Neuron (in vitro differentiated cells): ENCODE measurements around the gene C21orf58.

Source experiments
- H2AFZ ChIP-seq: one replicate; pipeline ENCODE4 v1.6.1; 2013; ENCODE audit warnings: low read depth, mild to moderate bottlenecking, inconsistent platforms, low read length, moderate library complexity
- H3K27me3 ChIP-seq: one replicate; pipeline ENCODE4 v1.6.1; 2013; ENCODE audit warnings: low read length; ENCODE audit not compliant: insufficient read depth
- H3K36me3 ChIP-seq: one replicate; pipeline ENCODE4 v1.6.1; 2013; ENCODE audit warnings: low read length; ENCODE audit not compliant: insufficient read depth
- H3K4me1 ChIP-seq: one replicate; pipeline ENCODE4 v1.6.1; 2013; ENCODE audit warnings: low read length; ENCODE audit not compliant: insufficient read depth
- H3K4me3 ChIP-seq: 2 replicates; pipeline ENCODE4 v1.5.1; 2013; ENCODE audit warnings: mild to moderate bottlenecking, low read length, moderate library complexity
- H3K9me3 ChIP-seq: one replicate; pipeline ENCODE4 v1.6.1; 2013; ENCODE audit warnings: low read length

The C21orf58 gene

DNA sequence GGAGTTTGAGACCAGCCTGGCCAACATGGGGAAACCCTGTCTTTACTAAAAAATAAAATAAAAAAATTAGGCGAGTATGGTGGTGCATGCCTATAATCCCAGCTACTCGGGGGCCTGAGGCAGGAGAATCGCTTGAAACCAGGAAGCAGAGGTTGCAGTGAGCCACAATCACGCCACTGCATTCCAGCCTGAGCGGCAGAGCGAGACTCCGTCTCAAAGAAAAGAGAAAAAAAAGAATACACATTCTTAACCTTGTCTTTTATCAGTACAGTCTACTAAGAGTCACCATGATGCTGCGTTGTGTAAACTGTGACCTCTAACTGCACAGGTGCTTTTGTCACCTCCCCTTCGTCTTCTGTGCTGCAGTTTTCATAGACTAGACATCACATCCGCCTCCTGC lies 37.5 kb upstream of the C21orf58 start:
- H3K27me3 ChIP-seq: no peaks in the 10 kb centered on the region
- H3K9me3 ChIP-seq: peaks cover 3% of the 10 kb centered on the region
- peaks cover 60% of the 10 kb centered on the region for H3K36me3 ChIP-seq
- no peak overlapping the region for H2AFZ ChIP-seq
- no peaks in the 10 kb centered on the region for H3K4me1 ChIP-seq
- H3K4me3 ChIP-seq: no peak overlapping the region

DNA sequence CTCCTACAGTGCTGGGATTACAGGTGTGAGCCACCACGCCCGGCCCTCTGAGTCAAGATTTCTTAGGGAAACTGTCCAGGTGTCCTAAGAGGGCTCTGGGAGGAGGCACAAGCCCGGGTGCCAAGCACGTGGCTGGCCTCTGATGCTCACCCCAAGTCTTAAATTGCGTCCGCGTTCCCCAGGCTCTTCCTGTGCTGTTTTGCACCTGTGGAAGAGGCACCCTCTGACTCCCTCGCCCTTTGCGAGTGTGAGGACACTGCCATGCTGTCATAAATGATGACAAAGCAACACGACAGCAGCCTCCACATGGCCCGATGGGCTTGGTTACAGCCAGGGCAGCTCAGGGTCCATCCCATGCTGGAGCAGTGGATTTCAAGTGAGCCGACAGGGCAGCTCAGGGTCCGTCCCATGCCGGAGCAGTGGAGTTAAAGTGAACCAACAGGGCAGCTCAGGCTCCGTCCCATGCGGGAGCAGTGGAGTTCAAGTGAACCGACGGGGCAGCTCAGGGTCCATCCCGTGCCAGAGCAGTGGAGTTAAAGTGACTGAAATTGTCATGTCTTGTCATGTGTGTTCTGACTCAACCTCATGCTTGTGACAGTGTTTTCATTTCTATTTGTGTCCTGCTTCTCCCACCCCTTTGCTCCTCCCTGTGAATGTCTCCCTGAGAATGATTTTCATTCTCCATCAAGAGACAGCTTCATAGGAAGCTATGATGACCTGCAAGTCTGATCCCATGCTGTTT lies 34.2 kb upstream of the C21orf58 start:
- no peak overlapping the region for H3K4me3 ChIP-seq
- H3K27me3 ChIP-seq: no peaks in the 10 kb centered on the region
- H3K36me3 ChIP-seq: peaks cover 66% of the 10 kb centered on the region
- no peaks in the 10 kb centered on the region for H3K4me1 ChIP-seq
- H3K9me3 ChIP-seq: no peaks in the 10 kb centered on the region
- no peak overlapping the region for H2AFZ ChIP-seq

DNA sequence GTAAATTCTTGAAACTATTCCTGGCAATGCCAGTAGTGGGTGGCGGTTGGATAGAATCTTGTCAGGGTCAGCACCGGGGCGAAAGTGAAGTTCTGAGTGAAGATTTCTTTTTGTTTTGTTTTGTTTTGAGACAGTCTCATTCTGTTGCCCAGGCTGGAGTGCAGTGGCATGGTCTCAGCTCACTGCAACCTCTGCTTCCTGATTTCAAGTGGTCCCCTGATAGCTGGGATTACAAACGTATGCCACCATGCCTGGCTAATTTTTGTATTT lies 33.6 kb upstream of the C21orf58 start:
- Histone ChIP-seq H3K27me3 (no peaks in the 10 kb centered on the region), H3K9me3 (no peaks in the 10 kb centered on the region), H3K4me3 (no peak overlapping the region), H2AFZ (no peak overlapping the region), H3K36me3 (peaks cover 69% of the 10 kb centered on the region), H3K4me1 (no peaks in the 10 kb centered on the region)

DNA sequence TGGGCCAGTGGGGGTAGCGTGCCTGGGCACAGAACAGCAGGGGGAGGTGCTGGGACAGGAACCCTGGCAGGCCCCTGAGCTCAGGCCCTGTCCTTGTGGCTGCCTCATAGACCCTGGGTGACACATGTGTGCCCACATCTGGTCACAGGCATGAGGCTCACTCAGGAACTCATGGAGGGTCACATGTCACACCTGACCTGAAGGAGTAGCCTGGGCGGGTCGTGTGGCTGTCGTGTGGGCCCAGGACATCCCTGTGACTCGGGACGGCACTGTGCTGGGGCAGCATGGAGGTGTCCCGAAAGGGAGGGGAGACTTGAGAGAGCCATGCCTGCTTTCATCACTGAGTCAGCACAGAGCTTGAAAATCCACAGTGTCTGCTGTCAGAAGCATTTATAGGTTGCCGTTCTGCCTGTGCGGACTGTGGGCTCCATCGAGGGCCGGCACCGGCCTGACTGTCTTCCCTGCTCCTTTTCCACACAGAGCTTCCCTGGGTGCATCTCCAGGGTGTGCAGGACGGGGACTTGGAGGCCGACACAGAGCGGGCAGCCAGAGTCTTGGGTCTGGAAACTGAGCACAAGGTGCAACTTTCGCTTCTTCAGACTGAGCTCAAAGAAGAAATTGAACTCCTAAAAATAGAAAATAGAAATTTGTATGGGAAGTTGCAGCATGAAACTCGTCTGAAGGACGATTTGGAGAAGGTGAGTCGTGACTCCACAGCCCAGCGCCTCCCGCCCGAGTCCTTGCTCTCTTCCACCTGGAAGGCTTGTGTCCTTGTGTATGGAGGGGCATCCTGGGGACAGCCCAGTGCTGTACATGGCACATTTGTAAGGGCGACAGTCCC lies 33.0 kb upstream of the C21orf58 start:
- Histone ChIP-seq H3K9me3 (no peaks in the 10 kb centered on the region), H2AFZ (no peak overlapping the region), H3K27me3 (no peaks in the 10 kb centered on the region), H3K4me1 (no peaks in the 10 kb centered on the region), H3K4me3 (no peak overlapping the region), H3K36me3 (peaks cover 71% of the 10 kb centered on the region)

DNA sequence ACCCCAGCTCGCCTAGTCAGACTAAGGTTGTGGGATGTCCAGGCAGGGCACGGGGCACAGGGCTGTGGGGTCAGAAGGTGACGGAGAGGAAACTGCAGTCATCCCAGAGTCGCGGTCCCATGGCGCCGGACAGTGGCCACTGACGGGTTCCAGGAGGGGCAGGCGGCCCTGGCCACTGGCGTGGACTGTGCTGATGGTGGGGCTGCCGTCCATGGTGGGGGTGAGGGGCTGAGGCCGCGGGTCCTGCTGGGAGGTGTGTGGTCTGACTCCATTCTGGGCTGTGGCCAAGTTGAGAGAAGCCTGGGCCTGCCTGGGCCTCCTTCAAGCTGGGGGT lies 32.3 kb upstream of the C21orf58 start:
- H2AFZ ChIP-seq: no peak overlapping the region
- H3K9me3 ChIP-seq: no peaks in the 10 kb centered on the region
- no peak overlapping the region for H3K4me3 ChIP-seq
- peaks cover 72% of the 10 kb centered on the region for H3K36me3 ChIP-seq
- no peaks in the 10 kb centered on the region for H3K27me3 ChIP-seq
- H3K4me1 ChIP-seq: no peaks in the 10 kb centered on the region

DNA sequence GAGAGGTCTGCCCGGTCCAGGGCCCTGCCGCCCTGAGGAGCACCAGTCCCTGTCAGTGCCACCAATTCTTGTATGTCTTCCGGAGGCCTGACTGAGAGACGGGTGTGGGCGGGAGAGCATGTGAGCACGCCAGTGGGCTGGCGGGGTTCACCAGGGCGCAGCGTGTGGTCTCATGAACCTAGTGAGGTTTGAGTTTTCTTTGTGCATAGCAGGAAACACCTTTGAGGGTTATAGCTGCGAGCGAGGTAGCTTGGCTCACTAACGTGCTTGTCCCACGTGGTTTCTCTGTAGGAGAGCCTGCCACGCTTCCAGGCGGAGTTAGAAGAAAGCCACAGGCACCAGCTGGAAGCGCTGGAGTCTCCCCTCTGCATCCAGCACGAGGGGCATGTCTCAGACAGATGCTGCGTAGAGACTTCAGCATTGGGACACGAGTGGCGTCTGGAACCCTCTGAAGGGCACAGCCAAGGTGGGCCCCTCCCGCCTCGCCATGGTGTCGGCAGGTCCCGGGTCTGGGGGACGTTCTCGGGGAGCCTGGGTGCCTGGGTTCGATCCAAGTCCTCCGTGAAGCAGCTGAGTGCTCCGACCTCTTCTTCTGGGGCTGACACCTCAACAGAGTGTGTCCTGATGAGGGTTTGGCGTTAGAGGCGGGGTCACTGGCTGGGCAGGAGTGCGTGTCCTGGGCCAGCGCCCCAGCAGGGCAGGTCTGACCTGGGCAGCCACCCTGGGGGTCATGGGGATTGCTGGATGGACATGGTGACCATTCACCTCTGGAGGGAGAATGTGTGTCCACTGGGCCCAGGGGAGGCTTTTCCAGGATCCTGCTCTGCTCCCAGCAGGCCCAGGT lies 31.7 kb upstream of the C21orf58 start:
- no peaks in the 10 kb centered on the region for H3K27me3 ChIP-seq
- H3K4me1 ChIP-seq: no peaks in the 10 kb centered on the region
- no peaks in the 10 kb centered on the region for H3K9me3 ChIP-seq
- H3K4me3 ChIP-seq: no peak overlapping the region
- peaks cover 76% of the 10 kb centered on the region for H3K36me3 ChIP-seq
- no peak overlapping the region for H2AFZ ChIP-seq

DNA sequence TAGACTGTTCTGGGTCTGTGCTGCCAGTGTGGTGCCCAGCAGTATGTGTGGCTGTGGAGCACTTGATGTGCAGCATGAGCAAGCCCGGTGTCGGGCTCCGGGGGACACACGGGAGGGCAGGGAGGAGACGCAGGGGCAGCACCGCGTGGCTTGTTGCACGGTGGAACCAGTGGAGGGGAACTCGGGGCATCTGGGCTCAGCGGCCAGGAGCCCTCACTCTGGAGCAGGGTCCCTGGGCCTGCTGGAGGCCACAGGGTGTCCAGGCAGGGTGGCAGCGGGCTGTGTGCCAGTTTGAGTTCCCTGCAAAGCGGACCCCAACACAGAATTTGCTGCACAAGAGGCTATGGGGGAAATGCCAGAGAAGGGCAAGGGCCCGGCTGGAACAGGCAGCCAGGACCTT lies 30.8 kb upstream of the C21orf58 start:
- H3K27me3 ChIP-seq: no peaks in the 10 kb centered on the region
- peaks cover 83% of the 10 kb centered on the region for H3K36me3 ChIP-seq

DNA sequence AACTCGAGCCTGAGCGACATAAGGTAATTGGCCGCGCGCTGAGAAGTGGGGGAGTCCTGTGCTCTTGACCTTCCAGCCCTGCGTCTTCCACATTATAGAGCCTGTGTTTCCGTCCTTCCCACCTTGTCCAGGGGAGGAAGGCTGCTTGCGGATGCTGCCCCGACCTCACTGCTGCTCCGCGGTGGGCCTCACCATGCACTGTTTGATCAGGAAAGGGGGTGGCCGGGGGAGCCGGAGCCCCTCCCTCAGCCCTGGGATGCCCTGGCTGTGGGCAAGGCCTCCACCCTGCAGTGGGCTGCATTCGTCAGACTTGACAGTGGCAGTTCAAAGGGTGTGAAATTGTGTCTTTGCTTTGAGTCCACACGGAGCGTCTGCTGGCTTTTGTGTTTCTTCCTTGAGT lies 30.4 kb upstream of the C21orf58 start:
- Histone ChIP-seq H3K4me1 (no peaks in the 10 kb centered on the region), H3K9me3 (no peaks in the 10 kb centered on the region), H2AFZ (no peak overlapping the region), H3K36me3 (peaks cover 87% of the 10 kb centered on the region), H3K27me3 (no peaks in the 10 kb centered on the region), H3K4me3 (no peak overlapping the region)

More for the DNA sequence above, 30.8 kb upstream of the C21orf58 start:
- Histone ChIP-seq H3K9me3 (no peaks in the 10 kb centered on the region), H3K4me1 (no peaks in the 10 kb centered on the region), H3K4me3 (no peak overlapping the region), H2AFZ (no peak overlapping the region)

DNA sequence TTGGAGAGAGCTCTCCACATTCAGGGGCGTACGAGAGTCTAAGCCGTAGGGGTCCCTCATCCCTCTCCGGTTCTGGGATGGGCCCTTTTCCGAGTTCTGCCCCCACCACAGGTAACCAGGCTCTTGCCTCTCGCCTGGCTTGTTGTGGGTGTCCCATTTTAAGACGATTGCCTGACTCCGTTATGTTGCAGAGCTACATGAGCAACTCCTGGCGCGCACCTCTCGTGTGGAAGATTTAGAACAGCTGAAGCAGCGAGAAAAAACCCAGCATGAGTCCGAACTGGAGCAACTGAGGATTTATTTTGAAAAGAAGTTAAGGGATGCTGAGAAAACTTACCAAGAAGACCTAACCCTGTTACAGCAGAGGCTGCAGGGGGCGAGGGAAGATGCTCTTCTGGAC lies 29.2 kb upstream of the C21orf58 start:
- no peak overlapping the region for H3K4me3 ChIP-seq
- no peaks in the 10 kb centered on the region for H3K9me3 ChIP-seq
- H3K4me1 ChIP-seq: no peaks in the 10 kb centered on the region
- H3K27me3 ChIP-seq: no peaks in the 10 kb centered on the region
- no peak overlapping the region for H2AFZ ChIP-seq
- H3K36me3 ChIP-seq: peaks cover 92% of the 10 kb centered on the region

DNA sequence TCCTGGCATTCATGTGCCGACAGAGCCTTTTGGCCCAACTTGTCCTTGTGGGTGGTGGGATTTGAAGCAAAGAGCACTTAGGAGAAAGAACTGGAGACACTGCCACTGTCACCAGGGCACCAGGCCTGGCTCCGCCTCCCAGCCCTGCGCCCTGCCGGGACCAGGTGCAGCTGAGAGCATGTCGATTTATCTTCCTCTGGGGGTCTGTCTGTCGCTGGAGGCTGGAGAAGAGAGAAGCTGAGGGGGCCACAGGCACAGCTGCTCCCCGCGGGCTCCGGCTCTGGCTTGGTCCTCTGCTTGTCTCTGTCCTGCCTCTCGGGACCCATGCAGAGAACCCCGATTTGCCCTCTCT lies 28.5 kb upstream of the C21orf58 start:
- no peak overlapping the region for H2AFZ ChIP-seq
- peaks cover 94% of the 10 kb centered on the region for H3K36me3 ChIP-seq
- no peaks in the 10 kb centered on the region for H3K9me3 ChIP-seq
- H3K4me3 ChIP-seq: no peak overlapping the region
- H3K4me1 ChIP-seq: no peaks in the 10 kb centered on the region
- H3K27me3 ChIP-seq: no peaks in the 10 kb centered on the region

DNA sequence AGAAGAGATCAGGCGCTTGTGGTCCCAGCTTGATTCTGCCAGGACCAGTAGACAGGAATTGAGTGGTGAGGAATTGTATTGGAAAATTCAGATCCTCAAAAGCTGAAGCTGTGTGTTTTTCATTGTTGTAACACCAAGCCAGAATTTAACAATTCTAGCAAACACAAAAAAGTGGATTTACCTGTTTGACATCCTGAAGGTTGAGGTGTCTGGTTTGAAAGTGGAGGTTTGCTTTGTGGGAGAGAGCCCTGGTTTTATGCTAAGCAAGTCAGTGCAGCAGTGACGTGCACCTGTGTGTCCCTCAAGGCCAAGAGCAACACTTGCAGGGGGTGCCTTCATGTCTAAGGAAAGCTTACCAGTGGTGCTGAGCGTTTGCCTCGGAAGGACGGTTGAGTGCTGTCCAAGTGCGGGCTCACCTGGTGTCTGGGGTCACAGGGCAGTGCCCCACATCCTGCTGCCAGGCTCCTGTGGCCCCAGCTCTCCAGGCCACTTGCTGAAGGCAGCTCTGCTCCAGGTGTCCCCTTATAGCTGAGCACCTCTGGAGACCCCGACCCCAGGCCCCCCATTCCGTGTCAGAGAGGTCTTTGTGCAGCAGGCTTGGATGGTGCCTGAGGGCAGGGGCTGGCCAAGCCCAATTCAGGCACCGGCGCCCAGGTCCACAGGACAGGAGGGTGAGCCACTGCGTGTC lies 27.9 kb upstream of the C21orf58 start:
- H2AFZ ChIP-seq: no peak overlapping the region
- no peaks in the 10 kb centered on the region for H3K9me3 ChIP-seq
- peaks cover 95% of the 10 kb centered on the region for H3K36me3 ChIP-seq
- no peaks in the 10 kb centered on the region for H3K27me3 ChIP-seq
- no peaks in the 10 kb centered on the region for H3K4me1 ChIP-seq
- no peak overlapping the region for H3K4me3 ChIP-seq

DNA sequence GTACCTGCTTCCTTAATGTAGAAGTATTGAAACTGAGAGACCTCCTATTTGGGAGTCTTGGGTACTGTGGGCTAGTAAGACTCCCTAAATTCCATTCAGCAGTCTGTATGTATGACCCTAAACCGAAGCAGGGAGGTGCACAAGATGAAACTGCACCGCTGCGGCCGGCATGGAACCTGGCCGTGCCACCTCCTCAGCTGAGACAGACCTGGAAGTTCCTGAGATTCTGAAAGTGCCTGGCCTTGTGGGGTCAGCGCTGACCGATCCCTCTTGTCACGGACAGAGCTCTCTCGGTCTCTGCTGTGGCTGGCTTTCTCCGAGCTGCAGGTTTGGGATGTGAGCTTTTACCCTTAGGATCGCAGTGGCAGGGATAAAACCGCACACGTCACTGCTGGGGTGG lies 27.3 kb upstream of the C21orf58 start:
- no peaks in the 10 kb centered on the region for H3K4me1 ChIP-seq
- no peak overlapping the region for H3K4me3 ChIP-seq
- H3K9me3 ChIP-seq: no peaks in the 10 kb centered on the region
- H2AFZ ChIP-seq: no peak overlapping the region
- peaks cover 95% of the 10 kb centered on the region for H3K36me3 ChIP-seq
- H3K27me3 ChIP-seq: no peaks in the 10 kb centered on the region

DNA sequence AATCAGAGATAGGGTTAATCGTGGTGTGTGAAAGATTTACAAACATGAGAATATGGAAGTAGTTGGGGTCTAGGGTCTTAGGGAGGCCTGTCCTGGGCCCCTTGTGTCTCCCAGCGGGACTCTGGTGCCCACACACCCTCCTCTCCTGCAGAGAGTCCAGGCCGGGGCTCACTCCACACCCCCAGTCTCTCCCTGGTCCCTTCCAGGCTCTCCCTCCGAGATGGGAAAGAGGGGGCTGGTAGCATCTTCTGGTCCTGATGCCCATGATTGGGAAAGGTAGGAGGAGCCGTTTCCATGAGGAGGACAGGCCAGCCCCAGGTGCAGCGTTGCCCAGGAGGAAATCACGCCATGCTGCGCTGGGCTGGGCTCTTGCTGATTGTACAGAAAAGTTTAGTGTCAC lies 26.9 kb upstream of the C21orf58 start:
- Histone ChIP-seq H3K4me3 (no peak overlapping the region), H3K27me3 (no peaks in the 10 kb centered on the region), H3K36me3 (peaks cover 95% of the 10 kb centered on the region), H2AFZ (no peak overlapping the region), H3K9me3 (no peaks in the 10 kb centered on the region), H3K4me1 (no peaks in the 10 kb centered on the region)
